Fibroblast of skin of scalp (primary cell): ENCODE measurements around the gene DAGLA. TPM values are rescaled to one million over a fixed set of nuclear protein-coding genes. Genes with fewer than 3 reads are reported as not detected.
"Not testable (repeated sequence)": the region's sequence is repeated elsewhere in the genome, so short reads cannot be mapped to it uniquely, and the experiment has no call there.

Experiments used
- DNase-seq: peaks from one replicate; pipeline ENCODE4 v3.0.0-alpha.2; 2013
- polyA plus RNA-seq, 2 experiments: library from polyadenylated mRNA; unstranded; fragments of 120-200 nt; gene quantifications; one replicate each; pipeline ENCODE4 v1.2.1, GENCODE V29; 2013; ENCODE audit not compliant: insufficient read length in 2 of 2

DAGLA gene
- polyA plus RNA-seq (2013, experiment 1 of 2; ENCODE audit: insufficient read length) = 4.6 TPM
- polyA plus RNA-seq (2013, experiment 2 of 2; ENCODE audit: insufficient read length) = 4.6 TPM

- peak; percentile 69 for DNase-seq
These were observed at the start of gene DAGLA for GRCh38 chr11:61679893-61680621. DAGLA (plus strand) TSS chr11:61680391; CDS start chr11:61720156, 39,765 bp downstream.

DNA sequence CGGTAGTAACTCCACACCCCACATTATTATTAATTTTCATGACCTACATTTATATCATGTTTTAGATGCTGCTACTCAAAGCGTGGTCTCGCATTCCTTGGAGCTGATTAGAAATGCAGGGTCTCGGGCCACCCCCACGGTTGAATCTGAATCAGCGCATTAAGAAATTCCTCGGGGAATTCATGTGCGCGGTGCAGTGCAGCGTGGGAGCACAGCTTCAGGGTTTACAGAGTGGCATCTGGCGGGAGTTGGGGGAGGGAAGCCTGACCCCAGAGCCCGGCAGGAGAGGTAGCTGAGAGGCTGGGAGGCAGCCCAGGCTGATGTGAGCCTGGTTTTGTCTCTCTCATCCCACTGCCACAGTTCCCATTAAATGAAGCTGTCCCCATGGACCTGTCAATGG is 48.1 kb upstream of the DAGLA start:
- no peak for DNase-seq

DNA sequence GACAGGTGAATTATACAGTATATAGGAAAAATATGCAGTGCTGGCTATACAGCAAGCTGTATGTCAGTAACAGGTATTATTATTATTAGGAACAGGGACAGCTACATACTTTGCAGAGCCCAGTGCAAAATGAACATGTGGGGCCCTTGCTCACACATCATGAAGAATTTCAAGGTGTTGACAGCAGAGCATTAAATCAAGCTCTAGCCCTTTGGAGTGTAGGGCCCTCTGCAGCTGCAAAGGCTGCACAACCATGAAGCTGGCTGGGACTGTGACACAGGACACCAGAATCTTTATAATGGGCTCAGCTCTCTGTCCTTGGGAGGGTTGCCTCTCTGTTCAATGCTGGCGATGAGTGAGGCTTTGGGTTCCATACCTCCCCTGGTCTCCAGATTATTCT is 44.9 kb upstream of the DAGLA start:
- DNase-seq = no peak

GRCh38 chr11:61635787-61636186 is 44.4 kb upstream of the DAGLA start:
- DNase-seq = no peak

DNA sequence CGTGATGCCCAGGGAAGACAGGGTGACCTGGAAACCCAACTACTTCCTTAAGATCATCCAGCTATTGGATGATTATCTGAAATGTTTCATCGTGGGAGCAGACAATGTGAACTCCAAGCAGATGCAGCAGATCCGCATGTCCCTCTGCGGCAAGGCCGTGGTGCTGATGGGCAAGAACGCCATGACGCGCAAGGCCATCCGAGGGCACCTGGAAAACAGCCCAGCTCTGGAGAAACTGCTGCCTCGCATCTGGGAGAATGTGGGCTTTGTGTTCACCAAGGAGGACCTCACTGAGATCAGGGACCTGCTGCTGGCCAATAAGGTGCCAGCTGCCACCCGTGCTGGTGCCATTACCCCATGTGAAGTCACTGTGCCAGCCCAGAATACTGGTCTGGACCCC is 43.5 kb upstream of the DAGLA start:
- no peak for DNase-seq

DNA sequence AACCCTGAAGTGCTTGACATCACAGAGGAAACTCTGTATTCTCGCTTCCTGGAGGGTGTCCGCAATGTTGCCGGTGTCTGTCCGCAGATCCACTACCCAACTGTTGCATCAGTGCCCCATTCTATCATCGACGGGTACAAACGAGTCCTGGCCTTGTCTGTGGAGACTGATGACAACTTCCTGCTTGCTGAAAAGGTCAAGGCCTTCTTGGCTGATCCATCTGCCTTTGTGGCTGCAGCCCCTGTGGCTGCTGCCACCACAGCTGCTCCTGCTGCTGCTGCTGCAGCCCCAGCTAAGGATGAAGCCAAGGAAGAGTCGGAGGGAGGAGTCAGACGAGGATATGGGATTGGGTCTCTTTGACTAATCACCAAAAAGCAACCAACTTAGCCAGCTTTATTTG is 42.9 kb upstream of the DAGLA start:
- DNase-seq = no peak

- DNase-seq = peak; percentile 18
These were observed 40.3 kb upstream of the DAGLA start for GRCh38 chr11:61639816-61640443.

DNA sequence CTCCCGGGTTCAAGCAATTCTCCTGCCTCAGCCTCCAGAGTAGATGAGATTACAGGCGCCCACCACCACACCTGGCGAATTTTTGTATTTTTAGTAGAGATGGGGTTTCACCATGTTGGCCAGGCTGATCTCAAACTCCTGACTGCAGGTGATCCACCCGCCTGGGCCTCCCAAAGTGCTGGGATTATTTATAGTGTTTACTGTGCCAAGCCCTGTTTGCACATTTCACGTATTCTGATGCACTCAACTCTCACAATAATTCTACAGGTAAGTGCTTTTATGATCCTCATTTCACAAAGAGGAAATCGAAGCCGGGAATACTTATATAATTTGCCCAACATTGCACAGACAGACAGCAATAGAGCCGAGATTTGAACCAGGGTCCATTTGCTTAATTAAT is 38.0 kb upstream of the DAGLA start:
- DNase-seq = no peak

DNA sequence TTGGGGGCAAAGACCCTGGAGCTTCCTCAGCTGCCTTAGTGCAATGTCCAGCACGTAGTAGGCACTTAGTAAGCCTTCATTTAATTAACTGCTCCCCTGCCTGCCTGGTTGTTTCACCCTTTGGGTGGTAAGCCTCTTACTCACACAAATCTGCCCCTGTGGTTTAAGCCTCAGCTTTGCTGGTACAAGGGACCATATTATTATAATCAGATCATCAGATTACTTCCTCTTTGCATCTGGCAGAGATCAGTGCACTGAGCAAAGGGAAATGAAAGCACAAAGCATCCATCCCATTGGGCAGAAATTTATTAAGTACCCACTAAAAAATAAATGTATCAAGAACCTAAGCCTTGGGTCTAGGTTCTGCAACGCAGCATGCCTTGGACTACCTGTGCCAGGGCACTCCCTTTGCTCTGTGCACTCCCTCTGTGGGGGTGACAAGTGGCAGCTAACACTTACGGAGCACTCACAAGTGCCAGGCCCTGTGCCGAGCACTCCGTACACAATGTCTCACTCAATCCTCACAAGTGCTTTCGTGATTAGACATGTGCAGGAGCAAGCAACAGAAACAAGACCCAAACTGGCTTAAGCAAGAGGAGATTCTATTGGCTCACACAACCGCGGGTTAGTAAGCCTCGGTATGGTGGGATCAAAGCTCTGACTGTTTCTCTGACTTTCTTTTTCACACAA is 34.9 kb upstream of the DAGLA start:
- no peak for DNase-seq

GRCh38 chr11:61647529-61647928 is 32.7 kb upstream of the DAGLA start:
- no peak for DNase-seq

GRCh38 chr11:61650781-61651571 is 29.2 kb upstream of the DAGLA start:
- DNase-seq = no peak

GRCh38 chr11:61652135-61652534 is 28.1 kb upstream of the DAGLA start:
- no peak for DNase-seq

DNA sequence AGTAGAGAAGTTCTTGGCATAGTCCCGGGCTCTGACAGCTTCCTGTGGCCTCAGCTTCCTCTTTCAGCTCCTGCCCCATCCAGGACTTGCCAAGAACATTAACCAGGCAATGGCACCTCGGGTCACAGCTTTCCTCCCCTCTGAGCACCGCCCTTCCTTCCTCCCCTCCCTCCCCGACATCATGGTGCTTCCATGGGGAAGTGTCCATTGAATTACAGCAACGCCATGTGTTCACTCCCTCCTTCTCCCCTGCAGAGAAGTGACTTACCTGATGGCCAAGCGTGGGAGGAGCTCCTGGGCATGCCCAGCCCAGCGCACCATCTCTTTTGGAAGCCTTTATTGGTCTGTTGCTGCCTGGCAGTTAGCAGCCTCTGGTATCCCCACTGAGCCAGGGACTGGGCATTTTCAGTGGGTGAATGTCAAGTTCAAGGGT is 25.8 kb upstream of the DAGLA start:
- no peak for DNase-seq

DNA sequence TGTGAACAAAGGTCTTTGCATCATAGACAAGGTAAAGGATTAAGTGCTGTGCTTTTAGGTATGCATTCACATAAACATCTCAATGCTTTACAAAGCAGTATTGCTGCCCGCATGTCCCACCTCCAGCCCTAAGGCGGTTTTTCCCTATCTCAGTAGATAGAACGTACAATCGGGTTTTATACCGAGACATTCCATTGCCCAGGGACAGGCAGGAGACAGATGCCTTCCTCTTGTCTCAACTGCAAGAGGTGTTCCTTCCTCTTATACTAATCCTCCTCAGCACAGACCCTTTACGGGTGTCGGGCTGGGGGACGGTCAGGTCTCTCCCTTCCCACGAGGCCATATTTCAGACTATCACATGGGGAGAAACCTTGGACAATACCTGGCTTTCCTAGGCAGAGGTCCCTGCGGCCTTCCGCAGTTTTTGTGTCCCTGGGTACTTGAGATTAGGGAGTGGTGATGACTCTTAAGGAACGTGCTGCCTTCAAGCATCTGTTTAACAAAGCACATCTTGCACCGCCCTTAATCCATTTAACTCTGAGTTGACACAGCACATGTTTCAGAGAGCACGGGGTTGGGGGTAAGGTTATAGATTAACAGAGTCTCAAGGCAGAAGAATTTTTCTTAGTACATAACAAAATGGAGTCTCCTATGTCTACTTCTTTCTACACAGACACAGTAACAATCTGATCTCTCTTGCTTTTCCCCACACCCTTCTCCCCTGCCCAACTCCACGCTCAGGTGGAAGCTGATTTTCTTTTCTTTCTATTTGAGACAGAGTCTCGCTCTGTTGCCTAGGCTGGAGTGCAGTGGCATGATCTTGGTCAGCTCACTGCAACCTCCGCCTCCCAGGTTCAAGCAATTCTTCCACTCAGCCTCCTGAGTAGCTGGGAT is 24.7 kb upstream of the DAGLA start:
- not testable (repeated sequence) for DNase-seq

DNA sequence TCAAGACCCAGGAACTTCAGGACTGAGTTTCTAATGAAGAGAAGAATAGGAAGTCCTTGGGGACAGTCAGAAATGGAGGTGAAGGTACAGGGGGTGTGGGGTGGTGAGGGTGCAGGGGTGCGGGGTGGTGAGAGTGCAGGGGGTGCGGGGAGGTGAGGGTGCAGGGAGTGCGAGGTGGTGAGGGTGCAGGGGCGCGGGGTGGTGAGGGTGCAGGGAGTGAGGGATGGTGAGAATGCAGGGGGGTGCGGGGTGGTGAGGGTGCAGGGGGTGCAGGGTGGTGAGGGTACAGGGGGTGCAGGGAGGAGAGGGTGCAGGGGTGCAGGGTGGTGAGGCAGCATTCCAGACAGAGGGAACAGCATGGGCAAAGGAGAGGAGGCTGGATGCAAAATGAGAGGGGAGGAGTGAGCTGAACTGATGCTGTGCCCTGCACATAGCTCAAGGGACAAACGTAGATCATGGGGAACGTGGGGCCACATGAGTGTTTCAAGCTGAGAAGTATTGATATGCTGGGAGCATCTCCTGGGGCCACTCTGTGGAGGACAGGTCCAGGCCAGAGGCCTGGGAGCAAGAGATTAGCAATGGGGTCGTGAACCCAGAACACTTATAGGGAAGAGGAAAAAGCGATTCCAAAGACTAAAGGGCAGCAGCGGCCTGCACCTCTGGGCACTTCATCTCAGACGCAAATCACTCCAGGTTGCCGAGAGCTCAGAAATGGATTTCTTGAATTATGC is 23.7 kb upstream of the DAGLA start:
- no peak for DNase-seq

DNA sequence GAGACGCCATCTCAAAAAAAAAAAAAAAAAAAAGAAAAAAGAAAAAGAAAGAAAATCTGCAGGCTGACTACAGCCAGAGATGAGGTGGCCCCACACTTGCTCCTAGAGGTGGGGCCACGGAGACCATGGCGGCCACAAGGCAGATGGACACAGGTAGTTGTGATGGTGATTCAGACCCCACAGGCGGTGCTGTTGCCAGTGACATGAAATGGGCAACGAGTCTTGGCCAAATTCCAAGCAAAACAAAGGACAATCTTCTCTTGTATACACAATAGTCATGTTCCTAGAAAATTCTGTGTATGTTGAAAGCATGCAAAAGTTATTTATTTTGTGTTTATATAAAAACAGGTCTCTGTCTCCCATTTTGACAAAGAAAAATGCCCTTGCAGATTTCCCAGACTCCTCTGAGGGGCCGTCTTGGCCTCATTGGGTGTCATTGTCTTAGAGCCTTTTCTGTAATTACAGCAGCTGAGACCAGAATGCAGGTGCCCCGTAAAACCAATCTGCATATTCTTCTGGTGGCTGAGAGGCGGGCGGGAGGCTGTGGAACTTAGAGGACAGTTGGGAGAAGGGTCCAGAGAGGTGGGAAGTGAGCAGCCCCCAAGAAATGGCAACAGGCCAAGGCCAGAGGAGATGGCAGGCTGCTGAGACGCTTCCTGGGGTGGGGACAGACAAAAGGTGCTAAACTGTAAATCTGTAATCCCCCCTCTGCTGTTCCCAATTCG is 22.5 kb upstream of the DAGLA start:
- DNase-seq = no peak

DNA sequence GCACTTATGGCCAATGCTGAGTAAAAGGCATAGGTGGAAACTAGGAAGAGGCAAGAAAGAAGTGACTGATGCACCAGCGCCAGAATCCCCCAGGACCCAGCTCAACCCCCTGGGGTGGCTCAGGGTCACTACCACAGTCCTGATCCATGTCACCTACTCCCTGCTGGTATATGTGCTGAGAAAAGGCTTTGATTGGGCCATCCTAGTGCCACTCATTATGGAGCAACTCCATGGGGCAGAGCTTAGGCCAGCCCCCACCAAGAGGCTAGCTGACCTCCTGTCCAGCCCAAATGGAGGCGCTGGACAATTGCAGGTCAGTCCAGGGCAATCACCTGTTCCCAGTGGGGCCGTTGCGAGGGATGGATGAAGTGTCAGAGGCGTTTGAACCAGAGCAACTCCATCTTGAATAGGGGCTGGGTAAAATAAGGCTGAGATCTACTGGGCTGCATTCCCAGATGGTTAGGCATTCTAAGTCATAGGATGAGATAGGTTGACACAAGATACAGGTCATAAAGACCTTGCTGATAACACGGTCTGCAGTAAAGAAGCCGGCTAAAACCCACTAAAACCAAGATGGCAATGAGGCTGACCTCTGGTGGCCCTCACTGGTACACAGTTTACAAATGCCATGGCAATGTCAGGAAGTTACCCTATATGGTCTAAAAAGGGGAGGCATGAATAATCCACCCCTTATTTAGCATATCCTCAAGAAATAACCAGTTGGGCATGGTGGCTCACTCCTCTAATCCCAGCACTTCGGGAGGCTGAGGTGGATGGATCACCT is 20.6 kb upstream of the DAGLA start:
- no peak for DNase-seq

DNA sequence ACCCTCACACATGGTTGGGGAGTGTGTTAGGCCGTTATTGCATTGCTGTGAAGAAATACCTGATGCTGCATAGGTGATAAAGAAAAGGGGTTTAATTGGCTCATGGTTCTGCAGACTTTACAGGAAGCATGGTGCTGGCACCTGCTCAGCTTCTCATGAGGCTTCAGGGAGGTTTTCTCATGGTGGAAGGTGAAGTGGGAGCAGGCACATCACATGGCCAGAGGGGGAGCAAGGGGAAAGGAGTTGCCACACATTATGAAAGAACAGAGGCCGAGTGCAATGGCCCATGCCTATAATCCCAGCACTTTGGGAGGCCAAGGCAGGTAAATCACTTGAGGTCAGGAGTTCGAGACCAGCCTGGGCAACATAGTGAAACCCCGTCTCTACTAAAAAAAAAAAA is 19.2 kb upstream of the DAGLA start:
- DNase-seq = not testable (repeated sequence)

GRCh38 chr11:61666684-61667297 is 13.4 kb upstream of the DAGLA start:
- DNase-seq = no peak
